Stimulated activated CD4-positive, alpha-beta T cell treated with anti-CD3 and anti-CD28 coated beads, TNF-alpha, amount 100 ng/mL, for 4 hours (primary cell): Measurements from ENCODE around the gene PLRG1.

Experiments used
- DNase-seq, 3 experiments: peaks; one replicate each; pipeline ENCODE4 v3.0.0-alpha.2; 2020; ENCODE audit warnings: low read depth in 3 of 3

PLRG1 gene

GRCh38 chr4:154519214-154519613 lies 31.0 kb downstream of the PLRG1 start:
- DNase-seq, result no peak

GRCh38 chr4:154517591-154517990 lies 32.6 kb downstream of the PLRG1 start:
- no peak for DNase-seq

GRCh38 chr4:154516318-154517029 lies 33.7 kb downstream of the PLRG1 start:
- DNase-seq, result no peak

- DNase-seq, result no peak
Measured at GRCh38 chr4:154511981-154512380, 38.2 kb downstream of the PLRG1 start.

- no peak for DNase-seq
Measured at GRCh38 chr4:154511548-154511947, 38.7 kb downstream of the PLRG1 start.

- DNase-seq, result no peak
Measured at GRCh38 chr4:154507156-154507555, 43.0 kb downstream of the PLRG1 start.

GRCh38 chr4:154506253-154506652 lies 43.9 kb downstream of the PLRG1 start:
- DNase-seq, result no peak

GRCh38 chr4:154503598-154503997 lies 46.6 kb downstream of the PLRG1 start:
- DNase-seq, result no peak

GRCh38 chr4:154502111-154502510 lies 48.1 kb downstream of the PLRG1 start:
- no peak for DNase-seq

GRCh38 chr4:154497889-154498288 lies 52.3 kb downstream of the PLRG1 start:
- DNase-seq, result no peak

GRCh38 chr4:154495867-154496266 lies 54.3 kb downstream of the PLRG1 start:
- no peak for DNase-seq

GRCh38 chr4:154492288-154492687 lies 57.9 kb downstream of the PLRG1 start:
- no peak for DNase-seq

- no peak for DNase-seq
Measured at GRCh38 chr4:154491341-154492271, 58.6 kb downstream of the PLRG1 start, which contains the start of gene DCHS2. DCHS2 (minus strand) TSS chr4:154491799; CDS start chr4:154491355, 444 bp downstream.

- DNase-seq, result no peak
Measured at GRCh38 chr4:154490583-154491340, 59.4 kb downstream of the PLRG1 start.

GRCh38 chr4:154490234-154490582 lies 60.0 kb downstream of the PLRG1 start:
- no peak for DNase-seq

GRCh38 chr4:154489558-154490233 lies 60.5 kb downstream of the PLRG1 start:
- no peak for DNase-seq

GRCh38 chr4:154487145-154487544 lies 63.1 kb downstream of the PLRG1 start:
- no peak for DNase-seq

- DNase-seq, result no peak
Measured at GRCh38 chr4:154485127-154485773, 65.0 kb downstream of the PLRG1 start.
